Measurements from ENCODE around the gene CXCR3. TPM values are rescaled to one million over a fixed set of nuclear protein-coding genes. Genes with fewer than 3 reads are reported as not detected.
"Not testable (repeated sequence)": the region's sequence is repeated elsewhere in the genome, so short reads cannot be mapped to it uniquely, and the experiment has no call there.

The CXCR3 gene
- total RNA-seq, 4 donors from 2014 or later, result not detected

DNA sequence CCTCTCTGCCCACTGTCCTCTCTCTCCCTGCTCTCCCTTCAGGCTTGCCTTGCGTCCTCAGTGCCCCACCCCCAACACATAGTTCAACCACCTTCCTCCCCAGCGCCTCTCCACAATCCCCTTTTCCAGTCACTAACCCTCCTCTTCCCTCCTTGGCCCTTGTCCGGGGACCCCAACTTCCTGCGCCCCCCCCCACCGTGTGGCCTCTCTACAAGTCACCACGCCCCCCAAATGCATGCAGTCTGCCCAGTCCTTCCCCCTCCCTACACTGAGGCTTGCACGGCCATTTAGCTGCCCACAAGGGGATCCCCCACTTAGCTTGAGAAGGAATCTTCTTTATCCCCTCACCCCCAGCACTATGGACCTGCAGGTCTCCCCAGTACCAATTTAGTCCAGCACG, 569 bp downstream of the CXCR3 start:
- DNase-seq (ENCODE audit: low spot score), result no peak
- no peak for ATAC-seq (ENCODE audit: low FRiP score)
- TF ChIP-seq, protein P1, sequence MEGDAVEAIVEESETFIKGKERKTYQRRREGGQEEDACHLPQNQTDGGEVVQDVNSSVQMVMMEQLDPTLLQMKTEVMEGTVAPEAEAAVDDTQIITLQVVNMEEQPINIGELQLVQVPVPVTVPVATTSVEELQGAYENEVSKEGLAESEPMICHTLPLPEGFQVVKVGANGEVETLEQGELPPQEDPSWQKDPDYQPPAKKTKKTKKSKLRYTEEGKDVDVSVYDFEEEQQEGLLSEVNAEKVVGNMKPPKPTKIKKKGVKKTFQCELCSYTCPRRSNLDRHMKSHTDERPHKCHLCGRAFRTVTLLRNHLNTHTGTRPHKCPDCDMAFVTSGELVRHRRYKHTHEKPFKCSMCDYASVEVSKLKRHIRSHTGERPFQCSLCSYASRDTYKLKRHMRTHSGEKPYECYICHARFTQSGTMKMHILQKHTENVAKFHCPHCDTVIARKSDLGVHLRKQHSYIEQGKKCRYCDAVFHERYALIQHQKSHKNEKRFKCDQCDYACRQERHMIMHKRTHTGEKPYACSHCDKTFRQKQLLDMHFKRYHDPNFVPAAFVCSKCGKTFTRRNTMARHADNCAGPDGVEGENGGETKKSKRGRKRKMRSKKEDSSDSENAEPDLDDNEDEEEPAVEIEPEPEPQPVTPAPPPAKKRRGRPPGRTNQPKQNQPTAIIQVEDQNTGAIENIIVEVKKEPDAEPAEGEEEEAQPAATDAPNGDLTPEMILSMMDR (IDR thresholded peaks at IDR 0.05), result no peak

DNA sequence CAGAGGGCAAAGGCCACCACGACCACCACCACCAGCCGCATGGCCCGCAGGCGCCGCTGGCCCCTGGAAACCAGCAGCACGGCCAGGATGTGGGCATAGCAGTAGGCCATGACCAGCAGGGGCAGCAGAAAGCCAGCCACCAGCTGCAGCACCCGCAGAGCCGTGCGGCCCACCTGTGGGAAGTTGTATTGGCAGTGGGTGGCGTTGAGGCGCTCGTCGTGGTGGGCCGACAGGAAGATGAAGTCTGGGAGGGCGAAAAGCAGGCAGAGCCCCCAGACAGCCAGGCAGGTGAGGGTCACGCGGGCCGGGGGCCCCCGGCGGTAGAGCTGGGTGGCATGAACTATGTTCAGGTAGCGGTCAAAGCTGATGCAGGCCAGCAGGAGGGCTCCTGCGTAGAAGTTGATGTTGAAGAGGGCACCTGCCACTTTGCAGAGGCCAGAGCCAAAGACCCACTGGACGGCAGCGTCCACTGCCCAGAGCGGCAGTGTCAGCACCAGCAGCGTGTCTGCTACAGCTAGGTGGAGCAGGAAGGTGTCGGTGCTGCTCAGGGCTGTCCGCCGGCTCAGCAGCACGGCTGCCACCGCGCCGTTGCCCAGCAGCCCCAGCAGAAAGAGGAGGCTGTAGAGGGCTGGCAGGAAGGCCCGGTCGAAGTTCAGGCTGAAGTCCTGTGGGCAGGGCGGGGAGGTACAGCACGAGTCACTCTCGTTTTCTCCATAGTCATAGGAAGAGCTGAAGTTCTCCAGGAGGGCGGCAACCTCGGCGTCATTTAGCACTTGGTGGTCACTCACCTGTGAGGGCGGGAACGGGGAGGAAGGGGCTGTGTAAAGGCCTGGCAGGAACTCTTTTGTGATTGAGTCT, 1.4 kb downstream of the CXCR3 start:
- DNase-seq (ENCODE audit: low spot score) (no peak), ATAC-seq (ENCODE audit: low FRiP score) (no peak)
- TF ChIP-seq, protein P1 (IDR thresholded peaks at IDR 0.05), result no peak

DNA sequence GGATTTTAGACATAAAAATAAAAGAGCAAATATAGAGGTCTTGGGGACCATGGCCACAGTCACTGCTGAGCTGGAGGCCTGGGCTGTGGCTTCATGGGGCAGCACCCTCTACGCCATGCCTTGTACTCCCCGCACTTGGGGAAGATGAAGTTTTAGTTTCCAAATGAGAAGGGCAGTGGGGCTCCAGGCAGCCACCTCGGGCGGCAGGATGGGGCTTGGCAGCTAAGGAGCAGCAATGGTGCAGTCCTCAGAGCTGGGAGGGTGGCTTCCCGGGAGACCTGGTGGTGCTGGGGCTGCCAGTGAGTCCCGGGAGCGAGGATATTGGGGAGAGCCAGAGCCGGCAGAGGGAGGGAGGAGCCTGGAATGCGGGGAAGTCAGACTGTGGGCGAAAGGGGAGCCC, 2.4 kb downstream of the CXCR3 start:
- ATAC-seq (ENCODE audit: low FRiP score), result no peak
- no peak for DNase-seq (ENCODE audit: low spot score)
- TF ChIP-seq, protein P1 (IDR thresholded peaks at IDR 0.05), result no peak

DNA sequence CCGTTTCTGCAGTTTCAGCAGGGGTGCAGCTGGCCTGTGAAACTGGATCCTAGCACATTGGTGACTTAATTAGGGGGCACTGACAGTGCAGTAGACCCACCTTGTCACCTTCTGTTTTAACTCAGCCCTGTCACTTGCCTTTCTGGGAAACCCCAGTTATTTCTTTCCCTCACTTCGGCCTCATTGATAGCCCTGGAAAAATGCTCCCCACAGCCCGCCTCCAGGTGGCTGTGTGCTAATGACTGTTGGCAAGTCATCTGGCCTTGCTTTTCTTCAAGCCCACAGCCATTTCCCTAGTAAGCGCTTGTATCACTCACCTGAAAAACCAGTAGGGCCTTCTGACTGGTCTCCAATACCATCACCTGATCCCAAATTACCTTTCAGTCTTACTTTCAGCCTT, 3.3 kb downstream of the CXCR3 start:
- no peak for DNase-seq (ENCODE audit: low spot score)
- TF ChIP-seq, protein P1 (IDR thresholded peaks at IDR 0.05), result no peak
- ATAC-seq (ENCODE audit: low FRiP score), result no peak

DNA sequence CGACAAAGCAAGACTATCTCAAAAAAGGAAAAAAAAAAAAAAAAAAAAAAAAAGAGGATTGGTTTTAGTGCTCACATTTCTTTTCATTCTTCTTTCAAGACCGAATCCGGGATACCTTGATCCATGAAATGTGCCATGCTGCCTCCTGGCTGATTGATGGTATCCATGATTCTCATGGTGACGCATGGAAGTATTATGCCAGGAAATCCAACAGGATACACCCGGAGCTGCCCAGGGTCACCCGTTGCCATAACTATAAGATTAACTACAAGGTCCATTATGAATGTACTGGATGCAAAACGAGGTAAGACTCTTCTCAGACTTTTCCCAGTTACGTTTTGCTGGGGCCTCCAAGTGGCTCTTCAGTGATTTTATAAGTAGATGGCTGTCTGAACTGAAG, 6.1 kb downstream of the CXCR3 start:
- no peak for ATAC-seq (ENCODE audit: low FRiP score)
- TF ChIP-seq, protein P1 (IDR thresholded peaks at IDR 0.05), result no peak
- no peak for DNase-seq (ENCODE audit: low spot score)

DNA sequence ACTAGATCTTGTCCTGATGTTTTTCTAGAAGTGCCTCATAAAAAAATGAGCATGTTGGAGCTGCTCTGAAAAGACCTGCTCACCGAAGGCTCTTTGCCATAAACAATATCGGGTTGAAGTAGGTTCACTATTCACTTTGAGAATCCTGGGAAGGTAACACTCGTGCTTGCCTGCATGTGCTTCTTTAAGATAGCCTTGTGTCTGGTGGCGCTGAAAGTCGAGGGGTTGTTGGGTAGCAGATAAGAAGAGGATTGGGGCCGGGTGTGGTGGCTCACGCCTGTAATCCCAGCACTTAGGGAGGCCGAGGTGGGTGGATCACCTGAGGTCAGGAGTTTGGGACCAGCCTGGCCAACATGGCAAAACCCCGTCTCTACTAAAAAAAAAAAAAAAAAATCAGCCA, 6.6 kb downstream of the CXCR3 start:
- DNase-seq (ENCODE audit: low spot score); ATAC-seq (ENCODE audit: low FRiP score): not testable (repeated sequence)

DNA sequence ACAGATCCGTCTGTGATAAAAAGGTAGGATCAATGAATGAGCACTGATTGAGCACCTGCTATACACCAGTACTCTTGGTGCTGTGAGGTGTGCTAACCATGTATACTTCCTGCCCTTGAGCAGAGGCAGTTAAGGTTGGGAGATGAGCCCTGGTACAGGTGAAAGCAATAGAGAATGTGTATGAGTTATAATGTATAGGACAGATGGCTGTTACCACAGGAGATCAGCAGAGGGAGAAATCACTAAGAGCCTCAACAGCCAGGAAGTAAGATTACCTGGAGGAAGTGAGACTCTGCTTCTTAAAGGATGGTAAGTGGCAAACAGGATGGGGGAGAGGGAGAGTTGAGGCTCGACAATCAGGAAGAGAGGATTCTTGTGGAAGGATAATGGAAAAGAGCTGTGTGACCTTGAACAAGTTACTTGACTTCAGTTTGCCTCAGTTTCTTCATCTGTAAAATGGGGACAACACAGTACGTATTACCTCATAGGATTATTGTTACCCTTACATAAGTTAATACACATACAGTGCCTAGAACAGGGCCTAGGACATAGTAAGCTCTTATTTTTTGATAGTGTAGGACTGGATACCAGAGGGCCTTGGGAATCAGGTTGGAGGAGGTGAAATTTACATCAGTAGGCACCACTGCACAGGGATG, 9.1 kb downstream of the CXCR3 start:
- DNase-seq (ENCODE audit: low spot score), result no peak
- TF ChIP-seq, protein P1 (IDR thresholded peaks at IDR 0.05), result no peak
- no peak for ATAC-seq (ENCODE audit: low FRiP score)

Data from omental fat pad (tissue), 4 donors.